Stimulated activated CD4-positive, alpha-beta T cell treated with anti-CD3 and anti-CD28 coated beads, Interleukin-2, amount 100 ng/mL, for 24 hours (primary cell): ENCODE results near the gene PROM1.

Source experiments
- DNase-seq, 2 donors: peaks; one replicate each; pipeline ENCODE4 v3.0.0-alpha.2; 2020

Gene PROM1

GRCh38 chr4:16056681-16057385 is 27.0 kb downstream of the PROM1 start:
- DNase-seq: no peak

GRCh38 chr4:16055873-16056272 is 27.9 kb downstream of the PROM1 start:
- no peak for DNase-seq

- DNase-seq: no peak
These were observed 28.4 kb downstream of the PROM1 start for GRCh38 chr4:16055471-16055870.

- no peak for DNase-seq
These were observed 30.9 kb downstream of the PROM1 start for GRCh38 chr4:16052939-16053338.

GRCh38 chr4:16051980-16052379 is 31.8 kb downstream of the PROM1 start:
- no peak for DNase-seq

DNA sequence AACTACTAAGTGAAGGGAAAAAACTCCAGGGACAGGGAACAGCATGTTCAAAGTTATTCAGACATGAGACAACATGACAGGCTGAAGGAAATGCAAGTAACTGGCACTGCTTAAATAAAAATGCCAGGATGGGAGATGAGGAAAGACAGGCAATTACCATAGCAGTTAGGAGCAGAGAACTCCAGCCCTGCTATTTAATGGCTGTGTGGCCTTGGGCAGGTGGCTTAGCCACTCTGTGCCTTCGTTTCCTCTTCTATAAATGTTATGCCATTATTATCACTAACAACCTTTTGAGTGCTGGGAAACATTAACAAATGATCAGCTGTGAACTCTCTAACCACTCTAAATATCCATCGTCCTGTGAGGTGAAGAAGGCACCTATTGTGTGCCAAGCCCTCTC is 32.7 kb downstream of the PROM1 start:
- DNase-seq: no peak

GRCh38 chr4:16050669-16051068 is 33.2 kb downstream of the PROM1 start:
- DNase-seq: no peak

GRCh38 chr4:16048619-16049419 is 35.0 kb downstream of the PROM1 start:
- no peak for DNase-seq

- DNase-seq: no peak
These were observed 38.1 kb downstream of the PROM1 start for GRCh38 chr4:16045687-16046086.

GRCh38 chr4:16043642-16044498 is 40.0 kb downstream of the PROM1 start:
- no peak for DNase-seq

- DNase-seq: no peak
These were observed 44.7 kb downstream of the PROM1 start for GRCh38 chr4:16039139-16039538.

GRCh38 chr4:16037901-16038300 is 45.9 kb downstream of the PROM1 start:
- DNase-seq: no peak

GRCh38 chr4:16035843-16036242 is 48.0 kb downstream of the PROM1 start:
- no peak for DNase-seq

DNA sequence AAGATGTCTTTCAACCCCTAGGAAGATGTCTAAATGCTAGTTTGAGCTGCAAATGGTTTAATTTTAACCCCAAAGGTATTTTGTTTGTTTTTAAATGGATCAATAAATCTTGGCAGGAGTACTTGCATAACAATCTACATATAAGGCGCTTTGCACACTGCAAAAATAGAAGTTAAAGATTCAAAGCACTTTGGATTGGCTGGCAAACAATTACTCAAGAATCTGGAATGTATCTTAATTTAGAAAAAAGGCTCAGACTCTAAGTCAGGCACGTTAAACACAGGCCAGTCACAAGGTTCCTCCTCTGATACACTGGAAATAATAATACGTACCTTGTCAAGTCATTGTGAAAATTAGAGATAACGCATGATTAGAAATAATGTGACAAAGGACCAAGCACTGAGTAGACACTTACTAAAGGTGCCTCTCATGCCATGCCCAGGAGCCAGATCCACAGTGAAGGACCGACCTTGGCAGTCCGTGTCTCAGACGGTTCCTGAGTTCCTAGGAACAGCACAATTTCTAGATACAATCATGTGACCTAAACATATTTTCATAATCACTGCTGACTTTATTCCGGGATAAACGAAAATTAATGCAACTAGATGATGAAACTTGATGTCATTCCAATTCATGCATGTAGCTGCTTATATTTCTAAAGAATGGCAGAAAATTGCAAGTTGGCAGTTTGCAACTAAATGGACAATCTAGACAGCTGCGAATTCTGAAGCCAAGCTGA is 49.6 kb downstream of the PROM1 start:
- DNase-seq: no peak

- DNase-seq: no peak
These were observed 51.4 kb downstream of the PROM1 start for GRCh38 chr4:16032396-16032770.

- DNase-seq: no peak
These were observed 52.1 kb downstream of the PROM1 start for GRCh38 chr4:16031546-16032395.

DNA sequence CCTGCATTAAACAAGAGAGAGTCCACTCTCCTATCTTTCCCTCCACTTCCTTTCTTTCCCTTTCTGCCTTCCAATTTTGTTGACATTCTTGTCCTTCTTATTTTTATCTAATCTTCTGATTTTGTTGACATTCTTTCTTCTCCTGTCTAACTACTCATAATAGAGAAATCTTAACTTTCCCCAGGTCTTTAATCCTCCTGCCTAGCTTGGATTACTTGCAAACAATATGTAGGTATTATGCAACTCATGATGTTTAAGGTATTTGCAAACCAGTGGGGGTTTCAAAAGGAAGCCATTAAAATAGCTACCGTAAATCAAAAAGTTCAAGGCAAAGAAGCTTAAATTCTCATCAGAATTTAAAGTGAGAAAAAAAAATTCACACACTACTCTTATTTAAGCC is 53.9 kb downstream of the PROM1 start:
- DNase-seq: no peak

- DNase-seq: no peak
These were observed 54.6 kb downstream of the PROM1 start for GRCh38 chr4:16029262-16029661.

DNA sequence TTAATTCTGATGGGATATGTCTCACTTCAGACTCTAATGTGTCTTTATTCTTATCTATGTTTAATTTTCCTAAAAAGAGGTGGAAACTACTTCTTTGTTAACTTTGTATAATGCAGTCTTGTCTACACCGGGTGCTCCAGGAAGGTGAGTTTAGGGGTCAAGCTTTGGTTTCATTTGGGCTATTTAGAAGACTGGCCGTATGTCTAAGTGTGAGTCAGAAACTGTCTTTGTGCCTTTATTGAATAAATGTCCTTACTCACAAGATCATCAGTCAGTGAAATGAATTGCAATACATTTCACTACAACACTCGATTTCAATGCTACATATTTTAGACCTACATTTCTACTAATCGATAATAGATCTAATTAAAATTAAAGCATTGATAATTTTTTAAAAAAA is 56.2 kb downstream of the PROM1 start:
- no peak for DNase-seq

GRCh38 chr4:16027114-16027513 is 56.7 kb downstream of the PROM1 start:
- DNase-seq: no peak

GRCh38 chr4:16026160-16026761 is 57.6 kb downstream of the PROM1 start:
- DNase-seq: peak in 1 of 2 donors; percentile 24
